Body of pancreas (tissue), 4 donors: ENCODE data around the gene RNF34. TPM values are rescaled to one million over a fixed set of nuclear protein-coding genes. Genes with fewer than 3 reads are reported as not detected.
A peak's percentile ranks its signal among the peaks of the same experiment; 100 is the strongest.

ENCODE experiments used
- ATAC-seq: fragments of 150-250 bp; one replicate; pipeline ENCODE4 v1.9.1; 2016
- DNase-seq, 4 donors: peaks; one replicate each; pipeline ENCODE4 v3.0.0-alpha.2; 2019
- H3K27ac ChIP-seq, 4 donors: fragments of 200-600 bp; sonication (generic); 1 replicate in 3 of 4; 2 replicates in 1 of 4; pipeline versions ENCODE4 v1.5.1 to v1.6.1; 2016 to 2019; ENCODE audit warnings: mild to moderate bottlenecking in 1 of 4, mixed read lengths in 1 of 4, moderate library complexity in 1 of 4
- H3K27me3 ChIP-seq, 2 donors: fragments of 200-600 bp; sonication (generic); one replicate each; pipeline ENCODE4 v1.6.0; 2016; ENCODE audit warnings: mild to moderate bottlenecking in 1 of 2
- H3K36me3 ChIP-seq, 2 donors: fragments of 200-600 bp; sonication (generic); replicated peaks in 1 of 2; 2 replicates each; pipeline ENCODE4 v1.5.1; 2016; ENCODE audit warnings: low read depth in 2 of 2; ENCODE audit not compliant: insufficient read depth in 1 of 2
- H3K4me1 ChIP-seq: fragments of 200-600 bp; sonication (generic); one replicate; pipeline ENCODE4 v1.6.0; 2016
- H3K4me3 ChIP-seq, 2 donors: fragments of 200-600 bp; sonication (generic); 1 replicate in 1 of 2; 2 replicates in 1 of 2; pipeline ENCODE4 v1.5.1; 2016 to 2019
- H3K9me3 ChIP-seq, 3 donors: fragments of 200-600 bp; sonication (generic); 1 replicate in 2 of 3; 2 replicates in 1 of 3; pipeline ENCODE4 v1.5.1; 2016
- CTCF ChIP-seq, 7 experiments: fragments of 450-650 bp in 4 of 7; fragments of 200-600 bp in 3 of 7; sonication (generic) in 3 of 7; IDR thresholded peaks; one replicate each; pipeline ENCODE4 v1.5.1; 2016 to 2019; ENCODE audit warnings: antibody characterized with exemption in 7 of 7
- POLR2A ChIP-seq, 3 donors: fragments of 450-650 bp; IDR thresholded peaks; one replicate each; pipeline ENCODE4 v1.6.1; 2016; ENCODE audit warnings: antibody characterized with exemption in 3 of 3, mild to moderate bottlenecking in 2 of 3
- WGBS, 2 donors: methylation state at CpG; one replicate each; pipeline ENCODE4 v1.1.5; 2017; 5-methylcytosine and 5-hydroxymethylcytosine counted together
- intact Hi-C: fragments of 100-400 bp; cut with DNase I; formaldehyde crosslinking; loops from one replicate; pipeline ENCODE4 v1.15.1; 2023
- microRNA-seq, 2 donors: library from miRNA; unstranded; fragments of <30 nt; microRNA quantifications; one replicate each; pipeline ENCODE4, GENCODE V29; 2016; ENCODE audit warnings: borderline number of aligned reads in 2 of 2, borderline replicate concordance in 2 of 2
- total RNA-seq, 2 donors: library from RNA; depleted of rRNA; stranded (reverse); fragments of >200 nt; gene quantifications; one replicate each; pipeline ENCODE4 v1.1.0, GENCODE V29; 2016

RNF34 gene
- total RNA-seq, 2 donors from 2014 or later, result 25.9 to 35.3 TPM

- H3K36me3 ChIP-seq, result no peaks in the 10 kb centered on the region
- DNase-seq, result peak in 3 of 4 donors; percentile 42 to 53 (median 50)
- H3K27ac ChIP-seq, result peak overlapping the region in 2 of 4 donors; percentile 25 to 45
- intact Hi-C loops, result no loop called here
- WGBS, 2 donors, result 8 to 28% methylated on average over 2 to 36 of the region's 48 CpGs
- H3K9me3 ChIP-seq, result no peaks in the 10 kb centered on the region
- H3K27me3 ChIP-seq, result no peaks in the 10 kb centered on the region
- peak overlapping the region in 1 of 2 donors; percentile 34 for H3K4me3 ChIP-seq
- ATAC-seq, result peak; percentile 24
- TF ChIP-seq POLR2A (IDR thresholded peaks at IDR 0.05), result no peak
- no peak for TF ChIP-seq CTCF (IDR thresholded peaks at IDR 0.05)
- H3K4me1 ChIP-seq, result peaks cover 32% of the 10 kb centered on the region
Measured at GRCh38 chr12:121467638-121468498, 68.0 kb downstream of the RNF34 start.

- ATAC-seq (no peak), DNase-seq (no peak)
- H3K9me3 ChIP-seq, result no peaks in the 10 kb centered on the region
- 63 to 77% methylated on average over 4 of the region's 4 CpGs for WGBS, 2 donors
- TF ChIP-seq POLR2A (IDR thresholded peaks at IDR 0.05) (no peak), CTCF (IDR thresholded peaks at IDR 0.05) (no peak)
- peaks cover 37% of the 10 kb centered on the region for H3K4me1 ChIP-seq
- no peaks in the 10 kb centered on the region for H3K27me3 ChIP-seq
- no peaks in the 10 kb centered on the region for H3K36me3 ChIP-seq
- H3K27ac ChIP-seq, result peak overlapping the region in 1 of 4 donors; percentile 25
- no peak overlapping the region for H3K4me3 ChIP-seq
- intact Hi-C loops, result no loop called here
Measured at GRCh38 chr12:121468499-121468801, 68.5 kb downstream of the RNF34 start.

- no peaks in the 10 kb centered on the region for H3K27me3 ChIP-seq
- H3K9me3 ChIP-seq, result no peaks in the 10 kb centered on the region
- DNase-seq, result no peak
- no peak for ATAC-seq
- H3K4me1 ChIP-seq, result peaks cover 30% of the 10 kb centered on the region
- WGBS, 2 donors, result 73 to 88% methylated on average over 2 of the region's 2 CpGs
- no peak overlapping the region for H3K4me3 ChIP-seq
- H3K27ac ChIP-seq, result no peak overlapping the region
- TF ChIP-seq CTCF (IDR thresholded peaks at IDR 0.05) (no peak), POLR2A (IDR thresholded peaks at IDR 0.05) (no peak)
- intact Hi-C loops, result no loop called here
- H3K36me3 ChIP-seq, result no peaks in the 10 kb centered on the region
Measured at GRCh38 chr12:121470751-121471150, 70.8 kb downstream of the RNF34 start.

GRCh38 chr12:121472150-121472905 is 72.4 kb downstream of the RNF34 start:
- no peak for TF ChIP-seq POLR2A (IDR thresholded peaks at IDR 0.05)
- TF ChIP-seq CTCF (IDR thresholded peaks at IDR 0.05), result no peak
- Histone ChIP-seq H3K4me1 (peaks cover 23% of the 10 kb centered on the region), H3K27me3 (no peaks in the 10 kb centered on the region), H3K36me3 (no peaks in the 10 kb centered on the region), H3K9me3 (no peaks in the 10 kb centered on the region), H3K4me3 (no peak overlapping the region), H3K27ac (no peak overlapping the region)
- 37 to 39% methylated on average over 7 of the region's 7 CpGs for WGBS, 2 donors
- no peak for DNase-seq
- intact Hi-C loops, result no loop called here
- peak; percentile 28 for ATAC-seq

Small RNA genes lying within 50 kb of the gene (microRNA-seq; reads per million reads assigned to microRNA genes)
- gene MIR7107, result 0 reads per million in 2 donors

Other genes starting within 250 kb of the RNF34 start
- 10 to 100 TPM; 50.1 to 58.1 TPM for gene P2RX4, start 190.0 kb upstream of the RNF34 start, total RNA-seq
- 10 to 100 TPM; 17.4 to 70.5 TPM for gene CAMKK2, start 103.4 kb upstream of the RNF34 start, total RNA-seq
- gene ANAPC5, start 47.7 kb upstream of the RNF34 start, total RNA-seq, result 100 to 1,000 TPM; 111 to 135 TPM
- 10 to 100 TPM; 17.8 to 26.5 TPM for gene KDM2B, start 180.9 kb downstream of the RNF34 start, total RNA-seq
- gene ORAI1, start 226.4 kb downstream of the RNF34 start, total RNA-seq, result 1 to 10 TPM in 1 of 2 donors, under 1 TPM in 1; 0.66 to 3.9 TPM